Measurements from ENCODE around the gene DCXR. TPM values are rescaled to one million over a fixed set of nuclear protein-coding genes. Genes with fewer than 3 reads are reported as not detected.

The DCXR gene
- total and polyA plus RNA-seq, 2 of the 13 experiments (the other 11 are each of a cell fraction or from before 2014, with no cell fraction given), result 287 to 311 TPM

DNA sequence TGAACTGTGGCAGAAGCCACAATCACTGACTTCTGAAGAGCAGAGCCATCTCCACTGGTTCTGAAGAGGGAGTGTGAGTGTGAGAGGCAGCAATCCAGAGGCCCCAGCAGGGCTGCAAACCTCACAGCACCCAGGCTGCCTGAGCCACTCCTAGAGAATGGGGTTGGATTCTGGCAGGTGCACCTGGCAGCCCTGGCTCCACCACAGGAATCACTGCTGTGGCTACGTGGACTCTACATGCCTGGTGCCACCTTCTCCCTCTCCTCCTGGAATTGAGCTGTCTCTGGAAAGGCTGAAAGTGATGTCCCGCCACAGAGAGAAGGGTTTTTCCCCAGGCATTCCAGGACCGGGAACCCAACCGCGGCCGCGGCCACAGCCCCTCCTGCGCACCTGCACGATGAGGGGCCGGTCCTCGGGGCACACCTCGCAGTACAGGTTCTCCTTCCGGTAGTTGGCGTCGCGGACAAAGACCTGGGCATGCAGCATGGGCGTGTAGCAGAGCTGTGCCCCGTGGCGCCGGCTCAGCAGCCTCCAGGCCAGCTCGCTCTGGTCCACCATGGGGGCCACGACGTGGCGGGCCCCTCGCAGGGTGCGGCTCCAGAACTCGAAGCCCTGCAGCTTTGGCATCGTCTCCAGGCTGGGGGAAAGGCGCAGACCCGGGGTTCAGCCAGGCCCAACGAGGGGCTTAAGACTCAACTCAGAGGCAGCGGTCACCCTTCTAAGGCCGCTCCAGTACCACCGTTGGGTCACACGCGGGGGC is 27.1 kb upstream of the DCXR start (continued):
- peak; percentile 79 for TF ChIP-seq ZNF605 (CRISPR knock-in tag; IDR thresholded peaks at IDR 0.05)
- TF ChIP-seq, protein P1, sequence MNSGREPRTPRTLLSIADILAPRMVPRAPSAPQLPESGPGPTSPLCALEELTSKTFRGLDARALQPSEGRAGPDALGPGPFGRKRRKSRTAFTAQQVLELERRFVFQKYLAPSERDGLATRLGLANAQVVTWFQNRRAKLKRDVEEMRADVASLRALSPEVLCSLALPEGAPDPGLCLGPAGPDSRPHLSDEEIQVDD (CRISPR knock-in tag; IDR thresholded peaks at IDR 0.05; ENCODE audit: borderline replicate concordance), result no peak
- TF ChIP-seq ZEB1 (IDR thresholded peaks at IDR 0.05; ENCODE audit: insufficient replicate concordance, low read depth), result no peak
- no peak for TF ChIP-seq EHMT2 (IDR thresholded peaks at IDR 0.05; ENCODE audit: borderline replicate concordance, low read depth, low read length)
- no peak for TF ChIP-seq ZMYM3 (CRISPR knock-in tag; IDR thresholded peaks at IDR 0.05)
- no peak for TF ChIP-seq ZNF781 (CRISPR knock-in tag; IDR thresholded peaks at IDR 0.05; ENCODE audit: borderline replicate concordance, not compliant biosample characterization)
- no peak for TF ChIP-seq JUN (CRISPR knock-in tag; IDR thresholded peaks at IDR 0.05)
- no peak for TF ChIP-seq CREM (IDR thresholded peaks at IDR 0.05)
- no peak for TF ChIP-seq CREM (CRISPR knock-in tag; IDR thresholded peaks at IDR 0.05)
- TF ChIP-seq, protein P2, sequence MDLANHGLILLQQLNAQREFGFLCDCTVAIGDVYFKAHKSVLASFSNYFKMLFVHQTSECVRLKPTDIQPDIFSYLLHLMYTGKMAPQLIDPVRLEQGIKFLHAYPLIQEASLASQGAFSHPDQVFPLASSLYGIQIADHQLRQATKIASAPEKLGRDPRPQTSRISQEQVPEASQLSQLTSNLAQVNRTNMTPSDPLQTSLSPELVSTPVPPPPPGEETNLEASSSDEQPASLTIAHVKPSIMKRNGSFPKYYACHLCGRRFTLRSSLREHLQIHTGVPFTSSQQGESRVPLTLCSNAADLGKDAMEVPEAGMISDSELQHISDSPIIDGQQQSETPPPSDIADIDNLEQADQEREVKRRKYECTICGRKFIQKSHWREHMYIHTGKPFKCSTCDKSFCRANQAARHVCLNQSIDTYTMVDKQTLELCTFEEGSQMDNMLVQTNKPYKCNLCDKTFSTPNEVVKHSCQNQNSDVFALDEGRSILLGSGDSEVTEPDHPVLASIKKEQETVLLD (CRISPR knock-in tag; IDR thresholded peaks at IDR 0.05; ENCODE audit: low read depth), result no peak
- TF ChIP-seq ETV5 (CRISPR knock-in tag; IDR thresholded peaks at IDR 0.05; ENCODE audit: borderline replicate concordance), result peak; percentile 16; the same call in 1 of the 2 replicates
- TF ChIP-seq MIER3 (CRISPR knock-in tag; IDR thresholded peaks at IDR 0.05; ENCODE audit: borderline replicate concordance), result no peak
- TF ChIP-seq RXRA (CRISPR knock-in tag; IDR thresholded peaks at IDR 0.05), result no peak; the same call in none of the 2 replicates
- TF ChIP-seq PHB2 (IDR thresholded peaks at IDR 0.05; ENCODE audit: partially characterized antibody), result no peak
- TF ChIP-seq RARA (CRISPR knock-in tag; IDR thresholded peaks at IDR 0.05), result no peak
- TF ChIP-seq, protein P3, sequence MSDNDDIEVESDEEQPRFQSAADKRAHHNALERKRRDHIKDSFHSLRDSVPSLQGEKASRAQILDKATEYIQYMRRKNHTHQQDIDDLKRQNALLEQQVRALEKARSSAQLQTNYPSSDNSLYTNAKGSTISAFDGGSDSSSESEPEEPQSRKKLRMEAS (IDR thresholded peaks at IDR 0.05), result peak; percentile 87
- no peak for TF ChIP-seq ZNF121 (CRISPR knock-in tag; IDR thresholded peaks at IDR 0.05)
- TF ChIP-seq, protein P4, sequence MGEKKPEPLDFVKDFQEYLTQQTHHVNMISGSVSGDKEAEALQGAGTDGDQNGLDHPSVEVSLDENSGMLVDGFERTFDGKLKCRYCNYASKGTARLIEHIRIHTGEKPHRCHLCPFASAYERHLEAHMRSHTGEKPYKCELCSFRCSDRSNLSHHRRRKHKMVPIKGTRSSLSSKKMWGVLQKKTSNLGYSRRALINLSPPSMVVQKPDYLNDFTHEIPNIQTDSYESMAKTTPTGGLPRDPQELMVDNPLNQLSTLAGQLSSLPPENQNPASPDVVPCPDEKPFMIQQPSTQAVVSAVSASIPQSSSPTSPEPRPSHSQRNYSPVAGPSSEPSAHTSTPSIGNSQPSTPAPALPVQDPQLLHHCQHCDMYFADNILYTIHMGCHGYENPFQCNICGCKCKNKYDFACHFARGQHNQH (CRISPR knock-in tag; IDR thresholded peaks at IDR 0.05), result no peak
- TF ChIP-seq ZNF230 (CRISPR knock-in tag; IDR thresholded peaks at IDR 0.05), result no peak
- TF ChIP-seq ZNF552 (CRISPR knock-in tag; IDR thresholded peaks at IDR 0.05; ENCODE audit: borderline replicate concordance), result no peak
- TF ChIP-seq ZSCAN25 (CRISPR knock-in tag; IDR thresholded peaks at IDR 0.05), result no peak
- TF ChIP-seq ZZZ3 (CRISPR knock-in tag; IDR thresholded peaks at IDR 0.05; ENCODE audit: borderline replicate concordance), result 0 out of 2 replicates have a peak, but pooled peaks have one; percentile 53
- no peak for TF ChIP-seq TOPORS (CRISPR knock-in tag; IDR thresholded peaks at IDR 0.05)
- 0 out of 2 replicates have a peak, but pooled peaks have one; percentile 28 for TF ChIP-seq ZNF782 (CRISPR knock-in tag; IDR thresholded peaks at IDR 0.05; ENCODE audit: borderline replicate concordance)
- no peak for TF ChIP-seq TAF1 (CRISPR knock-in tag; IDR thresholded peaks at IDR 0.05)
- TF ChIP-seq, protein P5, sequence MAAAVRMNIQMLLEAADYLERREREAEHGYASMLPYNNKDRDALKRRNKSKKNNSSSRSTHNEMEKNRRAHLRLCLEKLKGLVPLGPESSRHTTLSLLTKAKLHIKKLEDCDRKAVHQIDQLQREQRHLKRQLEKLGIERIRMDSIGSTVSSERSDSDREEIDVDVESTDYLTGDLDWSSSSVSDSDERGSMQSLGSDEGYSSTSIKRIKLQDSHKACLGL (CRISPR knock-in tag; IDR thresholded peaks at IDR 0.05), result no peak
